ENCODE measurements around the gene DHRSX. TPM values are rescaled to one million over a fixed set of nuclear protein-coding genes. Genes with fewer than 3 reads are reported as not detected.
"Not testable (repeated sequence)": the region's sequence is repeated elsewhere in the genome, so short reads cannot be mapped to it uniquely, and the experiment has no call there.

DHRSX gene
- total RNA-seq, 1 donor from 2014 or later = 19.0 TPM

- Histone ChIP-seq H3K27me3 (ENCODE audit: control insufficient read depth, insufficient read depth, low read length) (no peaks in the 10 kb centered on the region), H3K36me3 (ENCODE audit: control insufficient read depth, insufficient read depth, low read length) (no peaks in the 10 kb centered on the region), H3K4me3 (ENCODE audit: low read depth, low read length) (no peak overlapping the region)
- DNase-seq (ENCODE audit: low read depth) (no peak), FAIRE-seq (no peak)
- TF ChIP-seq CTCF (IDR thresholded peaks at IDR 0.05; ENCODE audit: insufficient read depth, low read length, severe bottlenecking) = no peak
Observed at GRCh38 chrX:2425286-2426071, 75.3 kb downstream of the DHRSX start.

GRCh38 chrX:2424317-2424716, 76.5 kb downstream of the DHRSX start:
- no peak for TF ChIP-seq CTCF (IDR thresholded peaks at IDR 0.05; ENCODE audit: insufficient read depth, low read length, severe bottlenecking)
- Histone ChIP-seq H3K36me3 (ENCODE audit: control insufficient read depth, insufficient read depth, low read length) (no peaks in the 10 kb centered on the region), H3K27me3 (ENCODE audit: control insufficient read depth, insufficient read depth, low read length) (no peaks in the 10 kb centered on the region), H3K4me3 (ENCODE audit: low read depth, low read length) (no peak overlapping the region)
- no peak for DNase-seq (ENCODE audit: low read depth)
- no peak for FAIRE-seq

GRCh38 chrX:2423899-2424298, 76.9 kb downstream of the DHRSX start:
- no peak for TF ChIP-seq CTCF (IDR thresholded peaks at IDR 0.05; ENCODE audit: insufficient read depth, low read length, severe bottlenecking)
- Histone ChIP-seq H3K36me3 (ENCODE audit: control insufficient read depth, insufficient read depth, low read length) (no peaks in the 10 kb centered on the region), H3K27me3 (ENCODE audit: control insufficient read depth, insufficient read depth, low read length) (no peaks in the 10 kb centered on the region), H3K4me3 (ENCODE audit: low read depth, low read length) (no peak overlapping the region)
- FAIRE-seq = no peak
- no peak for DNase-seq (ENCODE audit: low read depth)

GRCh38 chrX:2423282-2423681, 77.5 kb downstream of the DHRSX start:
- Histone ChIP-seq H3K4me3 (ENCODE audit: low read depth, low read length) (no peak overlapping the region), H3K36me3 (ENCODE audit: control insufficient read depth, insufficient read depth, low read length) (no peaks in the 10 kb centered on the region), H3K27me3 (ENCODE audit: control insufficient read depth, insufficient read depth, low read length) (no peaks in the 10 kb centered on the region)
- TF ChIP-seq CTCF (IDR thresholded peaks at IDR 0.05; ENCODE audit: insufficient read depth, low read length, severe bottlenecking) = no peak
- DNase-seq (ENCODE audit: low read depth) = peak; percentile 57
- no peak for FAIRE-seq

- not testable (repeated sequence) for H3K4me3 ChIP-seq (ENCODE audit: low read depth, low read length); H3K27me3 ChIP-seq (ENCODE audit: control insufficient read depth, insufficient read depth, low read length); FAIRE-seq; H3K36me3 ChIP-seq (ENCODE audit: control insufficient read depth, insufficient read depth, low read length); DNase-seq (ENCODE audit: low read depth)
Observed at GRCh38 chrX:2419418-2419817, 81.4 kb downstream of the DHRSX start.

- no peak for DNase-seq (ENCODE audit: low read depth)
- Histone ChIP-seq H3K36me3 (ENCODE audit: control insufficient read depth, insufficient read depth, low read length) (no peaks in the 10 kb centered on the region), H3K27me3 (ENCODE audit: control insufficient read depth, insufficient read depth, low read length) (no peaks in the 10 kb centered on the region), H3K4me3 (ENCODE audit: low read depth, low read length) (no peak overlapping the region)
- FAIRE-seq = no peak
- TF ChIP-seq CTCF (IDR thresholded peaks at IDR 0.05; ENCODE audit: insufficient read depth, low read length, severe bottlenecking) = no peak
Observed at GRCh38 chrX:2418000-2418399, 82.8 kb downstream of the DHRSX start.
